ENCODE measurements around the gene KRT13. TPM values are rescaled to one million over a fixed set of nuclear protein-coding genes. Genes with fewer than 3 reads are reported as not detected.

Gene KRT13
- total RNA-seq, 2 donors from 2014 or later, result not detected

- Histone ChIP-seq H3K27ac (ENCODE audit: low read depth, low read length) (no peak overlapping the region), H3K9me3 (ENCODE audit: control insufficient read depth, low read length) (no peaks in the 10 kb centered on the region), H3K27me3 (ENCODE audit: control insufficient read depth, insufficient read depth, low read length, poor library complexity, severe bottlenecking) (no peaks in the 10 kb centered on the region), H3K4me3 (ENCODE audit: low read length) (no peak overlapping the region), H3K36me3 (ENCODE audit: control insufficient read depth, insufficient read depth, low read length) (peaks cover 40% of the 10 kb centered on the region), H3K9ac (ENCODE audit: extremely low read depth, low read length, poor library complexity, severe bottlenecking) (no peak overlapping the region), H3K4me1 (ENCODE audit: control insufficient read depth, insufficient read depth, low read length) (no peaks in the 10 kb centered on the region)
- Mint-ChIP-seq H3K4me3 (no peak overlapping the region), H3K4me1 (peaks cover 30% of the 10 kb centered on the region), H3K27me3 (ENCODE audit: insufficient read depth) (no peaks in the 10 kb centered on the region), H3K27ac (no peak overlapping the region), H3K9me3 (no peaks in the 10 kb centered on the region), H3K36me3 (ENCODE audit: low read depth) (peaks cover 46% of the 10 kb centered on the region)
- DNase-seq, result no peak
- 99% methylated on average over 4 of the region's 4 CpGs; no CpG with 5 or more reads in 1 of the 2 experiments for WGBS, 2 experiments (ENCODE audit: insufficient coverage in 1 of 2, insufficient read length in 1 of 2)
- TF ChIP-seq, protein P1, sequence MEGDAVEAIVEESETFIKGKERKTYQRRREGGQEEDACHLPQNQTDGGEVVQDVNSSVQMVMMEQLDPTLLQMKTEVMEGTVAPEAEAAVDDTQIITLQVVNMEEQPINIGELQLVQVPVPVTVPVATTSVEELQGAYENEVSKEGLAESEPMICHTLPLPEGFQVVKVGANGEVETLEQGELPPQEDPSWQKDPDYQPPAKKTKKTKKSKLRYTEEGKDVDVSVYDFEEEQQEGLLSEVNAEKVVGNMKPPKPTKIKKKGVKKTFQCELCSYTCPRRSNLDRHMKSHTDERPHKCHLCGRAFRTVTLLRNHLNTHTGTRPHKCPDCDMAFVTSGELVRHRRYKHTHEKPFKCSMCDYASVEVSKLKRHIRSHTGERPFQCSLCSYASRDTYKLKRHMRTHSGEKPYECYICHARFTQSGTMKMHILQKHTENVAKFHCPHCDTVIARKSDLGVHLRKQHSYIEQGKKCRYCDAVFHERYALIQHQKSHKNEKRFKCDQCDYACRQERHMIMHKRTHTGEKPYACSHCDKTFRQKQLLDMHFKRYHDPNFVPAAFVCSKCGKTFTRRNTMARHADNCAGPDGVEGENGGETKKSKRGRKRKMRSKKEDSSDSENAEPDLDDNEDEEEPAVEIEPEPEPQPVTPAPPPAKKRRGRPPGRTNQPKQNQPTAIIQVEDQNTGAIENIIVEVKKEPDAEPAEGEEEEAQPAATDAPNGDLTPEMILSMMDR (conservative IDR thresholded peaks at IDR 0.05), result no peak
These were observed 17.8 kb upstream of the KRT13 start for GRCh38 chr17:41523225-41523593.

DNA sequence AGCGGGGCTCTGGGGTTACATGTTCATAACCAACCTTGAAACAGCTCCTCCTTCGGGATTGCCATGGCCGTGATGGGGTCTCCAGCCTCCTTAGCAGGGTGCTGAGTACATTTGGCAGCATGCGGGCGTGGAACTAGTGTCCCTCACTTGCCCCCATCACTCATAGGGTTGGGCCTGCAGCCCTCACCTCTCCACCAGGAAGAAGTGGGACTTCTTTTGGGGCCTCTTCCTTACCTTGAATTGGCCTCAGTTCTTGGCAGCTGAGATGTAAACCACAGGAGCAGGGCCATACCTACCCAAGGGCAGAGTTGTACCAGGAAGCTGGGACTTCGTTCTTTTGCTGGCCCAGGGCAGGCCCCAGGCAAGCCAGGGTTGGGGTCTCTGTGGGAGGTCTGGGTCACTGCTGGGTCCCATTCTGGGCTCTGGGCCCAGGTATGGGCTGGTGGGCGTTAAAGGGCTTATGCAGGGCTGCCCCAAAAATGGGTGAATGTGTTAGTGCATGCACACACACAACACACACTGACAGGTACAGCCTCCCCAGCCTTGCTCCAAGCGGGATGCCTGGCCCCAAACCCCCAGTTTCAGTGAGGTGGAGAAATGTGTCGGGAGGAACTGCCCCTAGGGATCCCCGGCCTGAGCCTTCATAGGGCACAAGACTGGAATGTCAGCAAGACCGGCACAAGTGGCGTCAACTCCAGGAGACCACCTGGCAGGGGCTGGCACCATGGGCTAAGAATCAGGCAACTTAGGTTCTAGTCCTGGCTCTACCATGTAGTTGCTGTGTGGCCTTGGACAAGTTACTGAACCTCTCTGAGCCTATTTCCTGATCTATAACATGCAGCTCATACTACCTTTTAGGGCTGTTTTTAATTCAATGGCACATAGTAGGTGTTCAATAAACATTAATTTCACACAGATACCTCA, 17.2 kb upstream of the KRT13 start:
- H3K36me3 ChIP-seq (ENCODE audit: control insufficient read depth, insufficient read depth, low read length), result peaks cover 40% of the 10 kb centered on the region
- no peak overlapping the region for H3K27ac ChIP-seq (ENCODE audit: low read depth, low read length)
- Mint-ChIP-seq H3K27ac (peak overlapping the region; percentile 35), H3K4me3 (no peak overlapping the region), H3K9me3 (no peaks in the 10 kb centered on the region), H3K4me1 (peaks cover 30% of the 10 kb centered on the region), H3K36me3 (ENCODE audit: low read depth) (peaks cover 46% of the 10 kb centered on the region), H3K27me3 (ENCODE audit: insufficient read depth) (no peaks in the 10 kb centered on the region)
- no peak for DNase-seq
- H3K4me3 ChIP-seq (ENCODE audit: low read length), result no peak overlapping the region
- no peak overlapping the region for H3K9ac ChIP-seq (ENCODE audit: extremely low read depth, low read length, poor library complexity, severe bottlenecking)
- TF ChIP-seq, protein P1 (conservative IDR thresholded peaks at IDR 0.05), result no peak
- H3K27me3 ChIP-seq (ENCODE audit: control insufficient read depth, insufficient read depth, low read length, poor library complexity, severe bottlenecking), result no peaks in the 10 kb centered on the region
- WGBS, 2 experiments (ENCODE audit: insufficient coverage in 1 of 2, insufficient read length in 1 of 2), result 91 to 92% methylated on average over 6 to 12 of the region's 12 CpGs
- no peaks in the 10 kb centered on the region for H3K9me3 ChIP-seq (ENCODE audit: control insufficient read depth, low read length)
- H3K4me1 ChIP-seq (ENCODE audit: control insufficient read depth, insufficient read depth, low read length), result no peaks in the 10 kb centered on the region

- TF ChIP-seq, protein P1 (conservative IDR thresholded peaks at IDR 0.05), result no peak
- Mint-ChIP-seq H3K36me3 (ENCODE audit: low read depth) (peaks cover 39% of the 10 kb centered on the region), H3K4me3 (no peak overlapping the region), H3K27ac (peak overlapping the region; percentile 77), H3K9me3 (no peaks in the 10 kb centered on the region), H3K27me3 (ENCODE audit: insufficient read depth) (no peaks in the 10 kb centered on the region), H3K4me1 (peaks cover 26% of the 10 kb centered on the region)
- Histone ChIP-seq H3K27me3 (ENCODE audit: control insufficient read depth, insufficient read depth, low read length, poor library complexity, severe bottlenecking) (no peaks in the 10 kb centered on the region), H3K4me3 (ENCODE audit: low read length) (no peak overlapping the region), H3K9me3 (ENCODE audit: control insufficient read depth, low read length) (no peaks in the 10 kb centered on the region), H3K36me3 (ENCODE audit: control insufficient read depth, insufficient read depth, low read length) (peaks cover 37% of the 10 kb centered on the region), H3K9ac (ENCODE audit: extremely low read depth, low read length, poor library complexity, severe bottlenecking) (no peak overlapping the region), H3K27ac (ENCODE audit: low read depth, low read length) (no peak overlapping the region), H3K4me1 (ENCODE audit: control insufficient read depth, insufficient read depth, low read length) (no peaks in the 10 kb centered on the region)
- DNase-seq, result peak; percentile 86
- WGBS, 2 experiments (ENCODE audit: insufficient coverage in 1 of 2, insufficient read length in 1 of 2), result 60 to 69% methylated on average over 5 to 6 of the region's 6 CpGs
These were observed 16.3 kb upstream of the KRT13 start for GRCh38 chr17:41521574-41522261.
